ENCODE data around the gene SLC4A5.

The SLC4A5 gene, protein sequence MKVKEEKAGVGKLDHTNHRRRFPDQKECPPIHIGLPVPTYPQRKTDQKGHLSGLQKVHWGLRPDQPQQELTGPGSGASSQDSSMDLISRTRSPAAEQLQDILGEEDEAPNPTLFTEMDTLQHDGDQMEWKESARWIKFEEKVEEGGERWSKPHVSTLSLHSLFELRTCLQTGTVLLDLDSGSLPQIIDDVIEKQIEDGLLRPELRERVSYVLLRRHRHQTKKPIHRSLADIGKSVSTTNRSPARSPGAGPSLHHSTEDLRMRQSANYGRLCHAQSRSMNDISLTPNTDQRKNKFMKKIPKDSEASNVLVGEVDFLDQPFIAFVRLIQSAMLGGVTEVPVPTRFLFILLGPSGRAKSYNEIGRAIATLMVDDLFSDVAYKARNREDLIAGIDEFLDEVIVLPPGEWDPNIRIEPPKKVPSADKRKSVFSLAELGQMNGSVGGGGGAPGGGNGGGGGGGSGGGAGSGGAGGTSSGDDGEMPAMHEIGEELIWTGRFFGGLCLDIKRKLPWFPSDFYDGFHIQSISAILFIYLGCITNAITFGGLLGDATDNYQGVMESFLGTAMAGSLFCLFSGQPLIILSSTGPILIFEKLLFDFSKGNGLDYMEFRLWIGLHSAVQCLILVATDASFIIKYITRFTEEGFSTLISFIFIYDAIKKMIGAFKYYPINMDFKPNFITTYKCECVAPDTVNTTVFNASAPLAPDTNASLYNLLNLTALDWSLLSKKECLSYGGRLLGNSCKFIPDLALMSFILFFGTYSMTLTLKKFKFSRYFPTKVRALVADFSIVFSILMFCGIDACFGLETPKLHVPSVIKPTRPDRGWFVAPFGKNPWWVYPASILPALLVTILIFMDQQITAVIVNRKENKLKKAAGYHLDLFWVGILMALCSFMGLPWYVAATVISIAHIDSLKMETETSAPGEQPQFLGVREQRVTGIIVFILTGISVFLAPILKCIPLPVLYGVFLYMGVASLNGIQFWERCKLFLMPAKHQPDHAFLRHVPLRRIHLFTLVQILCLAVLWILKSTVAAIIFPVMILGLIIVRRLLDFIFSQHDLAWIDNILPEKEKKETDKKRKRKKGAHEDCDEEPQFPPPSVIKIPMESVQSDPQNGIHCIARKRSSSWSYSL

DNA sequence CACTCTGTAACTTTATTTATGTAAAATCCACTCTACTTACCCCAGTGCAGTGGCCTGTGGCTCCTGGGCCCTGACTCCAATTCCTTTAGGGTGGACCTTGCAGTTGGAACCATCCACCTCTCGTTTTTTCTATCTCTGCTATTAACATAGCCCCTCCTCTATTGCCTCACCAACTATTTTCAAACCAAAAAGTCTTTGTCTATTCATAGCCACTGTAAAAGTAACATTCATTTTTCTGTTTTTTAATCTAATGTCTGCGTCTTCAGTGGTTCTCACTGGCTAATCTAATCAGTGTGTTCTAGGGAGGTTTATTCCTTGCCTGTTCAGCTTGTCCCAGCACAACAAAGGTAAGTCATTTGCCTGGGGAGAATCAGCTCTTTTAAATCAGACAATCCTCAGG, at the start of gene SLC4A5:
Gene SLC4A5, minus strand, starts transcription at position 101 of the 400 bp plus-strand sequence. CDS start 28,393 bp downstream, outside the sequence.
- no peak for DNase-seq

DNA sequence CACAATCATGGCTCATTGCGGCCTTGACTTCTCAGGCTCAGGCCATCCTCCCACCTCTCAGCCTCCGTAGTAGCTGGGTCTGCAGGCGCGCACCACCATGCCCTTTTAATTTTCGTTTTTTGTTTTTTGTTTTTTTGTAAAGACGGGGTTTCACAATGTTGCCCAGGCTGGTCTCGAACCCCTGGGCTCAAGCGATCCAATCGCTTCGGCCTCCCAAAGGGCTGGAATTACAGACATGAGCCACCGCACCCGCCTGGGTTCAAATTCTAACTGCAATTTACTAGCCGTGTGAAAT, 49.2 kb upstream of the SLC4A5 start:
- DNase-seq = no peak

DNA sequence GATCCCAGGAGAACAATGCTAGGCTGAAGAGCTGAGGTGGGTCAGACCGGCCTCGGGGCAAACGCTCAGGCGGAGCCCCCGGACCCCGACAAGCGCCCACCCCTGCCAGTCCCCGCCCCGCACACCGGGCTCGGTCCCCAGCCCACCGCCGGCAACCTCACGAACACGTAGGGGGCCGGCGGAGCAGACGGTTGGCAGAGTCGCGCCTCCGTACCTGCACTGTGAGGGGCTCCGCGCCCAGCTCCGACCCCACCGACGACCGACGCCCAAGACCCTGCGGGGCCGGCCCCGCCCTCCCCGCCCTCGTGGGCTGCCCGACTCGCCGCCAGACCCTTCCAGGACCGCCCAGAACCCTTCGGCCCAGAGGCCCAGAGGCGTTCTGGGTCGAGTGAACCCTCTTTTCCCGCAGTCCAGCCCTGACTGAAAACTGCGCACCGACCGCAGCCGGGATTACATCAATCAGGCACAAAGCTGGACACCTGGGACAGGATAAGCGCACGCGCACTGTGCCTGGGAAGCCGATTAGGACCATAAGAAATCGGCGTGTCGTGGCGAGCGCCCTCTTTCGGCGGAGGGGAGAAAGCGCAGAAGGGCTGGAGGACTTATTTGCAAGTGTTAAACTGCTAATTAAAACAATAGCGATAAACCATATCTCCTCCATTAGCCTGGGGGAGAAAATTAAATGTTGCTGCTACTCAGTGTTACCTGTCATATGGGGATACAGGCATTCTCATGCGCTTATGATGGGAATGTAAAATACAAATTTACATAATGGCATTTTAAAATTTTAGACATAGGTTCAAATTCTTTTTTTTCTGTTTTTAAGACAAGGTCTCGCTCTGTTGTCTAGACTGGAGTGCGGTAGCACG, 48.6 kb upstream of the SLC4A5 start:
- DNase-seq = no peak

DNA sequence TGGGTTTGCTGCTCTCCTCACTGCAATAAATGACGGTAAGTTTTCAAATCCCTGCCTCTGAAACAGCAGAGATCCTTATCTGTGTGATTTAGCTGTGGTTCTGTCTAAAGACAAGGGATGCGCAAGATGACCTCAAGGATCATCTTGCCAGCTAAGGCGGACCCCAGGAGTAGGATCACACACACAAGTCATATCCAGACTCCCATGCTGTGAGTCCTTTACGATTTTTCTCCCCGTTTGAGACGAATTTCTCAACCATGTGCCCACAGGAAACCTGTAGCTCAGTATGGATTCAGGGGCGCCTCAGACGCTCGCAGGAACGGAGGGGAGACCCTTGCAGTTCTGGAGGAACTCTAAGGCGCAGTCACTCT, 48.0 kb upstream of the SLC4A5 start:
- no peak for DNase-seq

DNA sequence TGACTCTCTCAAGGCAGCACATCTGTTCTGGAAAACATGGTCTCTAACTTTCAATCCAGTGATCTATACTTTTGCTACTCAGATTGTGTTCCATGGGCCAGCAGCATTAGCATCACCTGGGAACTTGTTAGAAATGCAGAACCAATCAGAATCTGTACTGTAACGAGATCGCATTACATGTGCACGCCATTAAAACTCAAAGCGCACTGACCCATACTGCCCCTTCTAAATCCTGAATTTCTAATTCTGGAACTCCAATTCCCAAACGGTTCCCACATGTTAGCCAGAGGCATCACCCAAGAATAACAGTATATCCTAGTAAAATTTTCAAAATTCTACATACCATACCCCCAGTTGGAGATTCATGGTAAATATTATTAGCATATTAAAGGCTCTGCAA, 47.4 kb upstream of the SLC4A5 start:
- DNase-seq = no peak

DNA sequence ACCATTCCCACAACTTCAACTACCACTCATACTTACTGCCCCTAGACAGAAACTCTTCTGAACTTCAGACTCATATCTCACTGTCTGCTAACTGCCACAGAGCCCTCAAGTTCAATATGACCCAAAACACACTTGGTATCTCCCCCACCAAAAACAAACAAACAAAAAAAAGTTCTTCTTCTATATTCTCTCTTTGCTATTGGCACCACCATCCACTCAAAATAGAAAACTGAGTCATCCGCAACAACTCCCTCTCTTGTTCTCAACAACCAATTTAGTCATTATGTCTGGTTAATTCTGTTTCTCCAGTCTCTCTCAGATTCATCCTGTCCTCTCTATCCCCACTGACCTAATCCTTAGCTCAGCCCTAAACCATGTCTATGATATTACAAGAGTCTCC, 44.1 kb upstream of the SLC4A5 start:
- DNase-seq = no peak

DNA sequence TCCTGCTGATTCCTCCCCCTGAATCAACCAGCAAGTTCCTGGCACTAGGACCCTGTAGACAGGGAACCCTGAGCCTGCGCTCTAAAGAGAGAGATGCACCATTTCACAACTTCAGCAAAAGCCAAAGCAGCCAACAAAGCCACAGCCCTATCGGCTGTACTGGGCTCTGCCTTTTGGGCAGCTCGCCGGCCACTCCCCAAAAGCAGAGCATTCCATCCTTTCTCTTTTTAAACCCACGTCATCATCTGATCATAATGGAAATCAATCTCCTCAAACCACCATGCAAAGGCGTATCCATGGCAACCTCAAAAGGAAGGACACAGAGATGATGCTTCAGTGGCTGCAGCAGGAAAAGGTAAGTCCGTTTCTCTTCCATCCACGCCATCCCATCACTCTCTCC, 42.2 kb upstream of the SLC4A5 start:
- DNase-seq = no peak

DNA sequence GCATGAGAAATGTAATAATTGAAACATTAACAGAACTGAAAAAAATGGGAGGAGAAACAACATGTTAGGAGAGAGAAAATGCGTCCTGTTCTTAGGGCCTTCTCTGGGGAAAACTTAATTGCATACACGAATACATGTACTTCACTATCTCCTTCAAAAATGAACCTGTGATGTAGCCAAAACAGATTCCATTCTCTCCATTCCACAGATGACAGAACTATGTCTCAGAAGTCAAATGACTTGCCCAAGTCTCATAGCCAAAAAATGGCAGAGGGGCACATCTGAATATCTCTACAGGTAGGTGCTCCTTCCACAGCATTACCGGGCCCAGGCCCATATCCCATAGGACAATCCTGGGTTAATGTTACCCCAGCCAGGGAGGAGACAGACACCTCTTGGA, 40.8 kb upstream of the SLC4A5 start:
- DNase-seq = no peak

DNA sequence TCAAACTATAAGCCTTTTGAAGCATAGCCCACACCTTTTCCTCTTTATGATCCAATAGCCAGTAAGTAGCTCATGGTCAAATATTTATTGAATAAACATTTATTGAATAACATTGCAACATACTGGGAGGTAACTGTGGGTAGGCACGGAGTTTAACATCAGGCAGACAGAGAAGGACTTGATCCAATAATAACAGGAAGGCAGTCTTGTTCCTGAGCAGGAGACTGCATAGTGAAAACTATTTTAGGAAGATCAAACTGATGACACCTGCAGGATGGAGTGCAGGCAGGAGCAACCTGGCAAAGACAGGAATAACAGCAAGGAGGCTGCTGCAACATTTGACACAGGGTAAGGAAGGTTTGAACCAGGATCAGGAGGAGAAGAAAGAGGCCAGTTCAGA, 40.0 kb upstream of the SLC4A5 start:
- no peak for DNase-seq

DNA sequence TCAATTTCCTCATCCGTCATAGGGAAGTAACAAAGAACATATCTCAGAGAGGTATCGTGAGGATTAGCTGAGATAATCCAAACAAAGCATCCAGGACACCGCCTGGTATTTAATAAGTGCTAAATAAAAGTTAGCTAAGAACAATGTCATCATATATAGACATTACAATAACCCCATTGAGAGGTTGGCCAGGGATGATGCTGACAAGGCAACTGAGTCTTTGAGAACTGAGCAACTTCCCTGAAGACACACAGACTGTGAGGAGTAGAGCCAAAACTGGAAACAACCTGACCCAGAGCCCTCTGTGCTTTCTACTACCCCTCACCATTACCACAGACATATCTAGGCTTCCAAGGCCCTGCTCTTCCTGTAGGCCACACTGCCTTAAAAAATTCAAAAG, 38.5 kb upstream of the SLC4A5 start:
- no peak for DNase-seq

DNA sequence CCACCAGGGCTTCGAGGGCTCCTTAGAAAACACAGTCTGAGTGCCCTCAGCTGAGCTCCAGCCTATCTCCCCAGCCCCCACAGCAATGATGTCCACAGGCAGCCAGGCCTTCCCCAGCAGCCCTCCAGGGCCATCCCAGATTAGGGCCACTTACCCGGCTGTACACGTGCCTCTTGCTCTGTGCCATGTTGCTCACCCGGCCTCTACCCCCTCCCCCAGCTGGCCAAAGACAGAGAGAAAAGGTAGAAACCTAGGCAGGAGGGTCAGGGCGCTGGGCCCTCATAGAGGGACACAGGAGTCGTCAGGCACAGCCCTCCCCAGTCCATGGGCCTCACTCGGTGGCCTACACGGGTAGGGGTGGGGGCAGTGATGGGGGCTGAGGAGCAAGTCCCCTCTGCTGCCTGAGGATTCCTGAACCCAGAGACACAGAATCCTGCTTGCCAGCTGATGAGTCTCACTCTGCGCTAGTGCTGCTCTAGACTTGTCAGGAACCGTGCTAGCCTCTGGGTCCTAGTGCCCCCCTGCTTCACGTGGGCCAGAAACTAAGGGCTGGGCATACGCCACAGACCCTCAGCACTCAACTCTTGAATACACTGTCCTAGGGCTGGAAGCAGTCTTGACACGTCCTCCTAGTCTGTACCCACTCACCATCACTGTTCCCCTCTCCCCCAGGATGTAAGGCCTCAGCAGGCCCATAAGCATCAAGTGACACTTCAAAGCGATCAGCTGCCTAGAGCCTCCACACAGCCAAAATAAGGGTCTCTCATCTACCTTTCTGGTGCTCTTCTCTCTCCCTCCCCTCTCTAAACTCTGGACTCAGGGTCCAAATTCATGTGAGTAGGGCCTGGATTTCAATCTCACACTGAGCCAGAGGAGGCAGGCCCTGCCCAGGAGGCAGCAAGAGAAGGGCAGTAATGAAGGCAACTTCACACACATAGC, 36.9 kb upstream of the SLC4A5 start, which contains the start of gene DCTN1:
Gene DCTN1, minus strand, starts transcription at position 461 of the 939 bp plus-strand sequence. Its CDS starts 274 bp downstream, at position 187.
- no peak for DNase-seq

DNA sequence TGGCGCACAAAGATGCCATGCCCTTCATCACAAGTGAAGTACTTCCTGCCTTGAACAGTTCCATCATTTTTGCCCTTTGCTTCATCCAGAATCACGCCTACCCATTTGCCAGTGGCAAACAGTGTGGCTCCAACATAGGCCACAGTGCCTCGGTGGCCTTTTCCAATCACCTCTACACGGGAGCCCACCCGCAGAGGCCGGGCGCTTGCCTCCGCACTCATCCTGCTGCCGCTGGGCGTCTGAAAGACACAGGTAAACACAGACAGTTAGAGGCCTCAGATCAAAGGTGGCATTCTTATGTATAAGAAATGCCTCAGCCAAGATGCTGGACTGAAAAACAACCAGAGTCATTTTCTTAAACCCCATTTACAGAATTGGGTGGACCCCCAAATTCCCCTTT, 34.8 kb upstream of the SLC4A5 start:
- DNase-seq = no peak

DNA sequence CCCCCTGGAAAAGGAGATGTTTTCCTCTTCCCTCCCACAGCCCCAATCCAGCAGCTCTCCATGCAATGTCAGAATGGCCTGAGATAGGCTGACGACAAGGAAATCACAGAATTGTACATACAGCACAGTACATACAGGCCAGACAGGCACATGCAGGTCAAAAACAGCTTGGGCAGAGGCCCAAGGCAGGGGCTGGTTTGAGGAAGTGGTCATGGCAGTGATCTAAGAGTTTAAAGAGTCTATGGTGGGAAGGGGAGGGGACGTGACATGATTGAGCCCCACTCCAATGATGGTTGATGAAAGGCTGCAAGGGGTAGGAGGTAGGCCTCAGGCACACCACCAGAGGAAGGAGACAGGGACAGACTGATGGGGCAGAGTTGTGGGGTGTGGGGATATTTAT, 32.6 kb upstream of the SLC4A5 start:
- DNase-seq = no peak

DNA sequence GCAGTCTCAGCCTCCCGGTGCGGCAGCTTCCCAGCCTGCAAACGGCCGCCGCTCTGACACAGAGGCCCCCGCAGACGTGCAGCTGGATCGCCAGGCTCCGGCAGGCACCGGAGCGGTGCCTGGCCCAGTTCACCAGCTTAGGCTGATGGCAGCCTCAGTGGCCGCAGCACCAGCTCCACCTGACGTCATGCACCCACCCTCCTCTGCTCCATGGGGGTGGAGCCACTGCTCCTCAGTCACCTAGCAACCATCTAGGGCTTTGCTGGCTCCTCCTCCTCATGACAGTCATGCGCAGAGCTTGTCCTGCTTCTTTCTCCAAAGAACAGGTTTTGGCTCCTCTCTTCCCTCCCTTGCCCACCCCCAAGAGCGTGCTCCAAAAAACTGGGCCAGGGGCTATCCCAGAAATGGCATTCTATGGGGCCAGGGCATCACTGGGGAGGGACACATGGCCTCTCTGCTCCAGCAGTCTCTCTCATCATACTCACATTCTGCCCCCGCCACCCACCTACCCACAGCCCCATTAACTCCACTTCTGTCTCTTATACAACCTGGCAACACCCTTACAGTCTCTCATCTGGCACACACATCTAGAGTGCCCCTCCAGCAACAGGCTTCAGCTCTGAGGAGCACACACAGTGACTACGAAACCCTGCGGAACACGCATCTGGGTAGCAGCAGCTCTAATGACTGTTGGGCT, 31.4 kb upstream of the SLC4A5 start:
- DNase-seq = no peak

DNA sequence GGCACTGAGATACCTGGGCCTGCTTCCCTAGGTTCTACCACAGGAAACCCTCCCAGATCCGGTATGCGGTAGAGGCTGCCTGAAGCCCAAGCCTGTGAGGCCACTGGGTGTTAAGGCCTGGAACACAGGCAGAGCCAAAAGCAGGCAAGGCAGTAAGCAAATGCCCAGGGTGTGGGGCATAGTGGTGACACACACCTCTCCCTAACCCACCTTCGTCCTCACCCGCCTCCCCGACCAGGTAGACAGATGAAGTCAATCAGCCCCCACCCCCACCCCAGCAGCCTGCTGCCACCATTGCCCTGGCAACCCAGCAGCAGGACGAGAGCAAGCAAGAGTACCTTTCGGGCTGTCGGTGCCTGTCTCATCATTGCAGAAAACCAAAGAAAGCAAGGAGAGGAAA, 30.8 kb upstream of the SLC4A5 start:
- DNase-seq = no peak

DNA sequence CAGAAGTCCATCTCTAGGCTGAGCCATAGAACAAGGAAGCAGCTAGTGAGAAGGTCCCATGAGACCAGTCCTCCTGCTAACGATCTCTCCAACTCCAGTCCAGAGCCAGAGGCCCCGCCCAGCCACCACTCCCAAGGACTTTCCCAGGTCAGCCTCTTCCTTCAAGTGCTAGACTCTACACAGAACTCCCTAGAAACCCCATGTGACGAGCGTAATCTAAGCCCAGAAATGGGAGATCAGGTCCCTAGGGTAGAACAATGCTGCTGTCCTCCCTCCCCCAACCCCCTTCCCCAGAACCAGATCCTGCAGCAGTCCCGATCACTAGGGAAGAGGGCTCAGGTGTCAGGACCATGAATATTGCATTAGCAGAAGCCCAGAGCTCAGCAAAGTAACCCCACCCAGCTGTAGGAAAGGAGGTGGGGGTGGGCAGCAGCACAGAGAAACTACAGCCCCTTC, 30.0 kb upstream of the SLC4A5 start:
- no peak for DNase-seq

DNA sequence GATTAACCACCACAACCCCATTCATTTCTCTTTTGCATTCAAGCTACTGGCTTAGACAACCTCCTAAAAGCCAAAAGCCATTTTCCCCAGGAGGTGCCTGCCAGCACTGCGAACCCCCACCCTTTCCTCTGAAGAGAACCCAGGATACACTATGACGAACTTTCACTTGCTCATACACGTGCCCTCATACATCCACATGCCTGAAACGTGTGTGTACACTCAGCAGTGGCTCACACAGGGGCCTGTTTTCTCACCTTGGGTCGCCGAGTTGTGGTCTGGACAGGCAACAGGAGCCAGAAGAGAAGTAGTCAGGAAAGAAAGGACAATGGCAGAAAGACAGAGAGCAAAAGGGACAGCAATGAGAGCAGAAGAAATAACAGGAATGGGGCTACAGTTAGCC, 29.5 kb upstream of the SLC4A5 start:
- DNase-seq = no peak

DNA sequence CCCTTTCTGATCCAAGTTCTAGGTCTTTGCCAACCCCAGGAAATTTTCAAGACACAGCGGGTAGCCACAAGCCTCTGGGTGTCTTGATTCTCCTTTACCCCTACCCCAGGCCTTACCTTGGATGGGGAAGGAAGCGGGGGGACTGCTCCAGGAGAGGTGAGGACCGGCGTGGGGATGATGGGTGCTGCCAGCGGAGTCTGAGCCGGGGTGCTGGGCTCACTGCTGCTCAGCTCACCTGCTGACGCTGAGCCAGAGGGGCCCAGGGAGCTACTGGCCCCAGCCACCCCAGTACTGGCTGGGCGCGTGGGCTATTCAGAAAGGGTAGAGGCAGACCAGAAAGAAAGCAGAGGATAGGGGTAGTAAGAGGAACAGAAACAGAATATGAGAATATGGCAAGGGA, 28.2 kb upstream of the SLC4A5 start:
- no peak for DNase-seq

DNA sequence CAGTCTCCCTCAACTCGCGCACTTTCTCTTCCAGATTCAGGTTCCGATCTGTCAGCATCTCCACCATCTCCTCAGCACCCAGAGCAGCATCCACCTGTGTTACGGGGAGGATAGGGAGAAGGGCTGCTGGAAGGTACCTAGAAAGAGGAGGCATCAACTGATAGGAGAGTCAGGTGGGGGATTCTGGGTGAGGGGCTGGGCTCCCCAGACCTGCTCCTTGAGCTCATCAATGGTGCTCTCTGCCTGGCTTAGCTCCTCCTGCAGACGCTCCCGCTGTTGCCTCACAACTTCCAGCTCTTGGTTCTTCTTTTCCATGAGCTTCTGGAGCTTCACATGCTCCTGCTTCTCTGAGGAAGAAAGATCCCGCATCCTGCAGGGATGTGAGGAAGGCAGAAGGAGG, 26.8 kb upstream of the SLC4A5 start:
- no peak for DNase-seq

DNA sequence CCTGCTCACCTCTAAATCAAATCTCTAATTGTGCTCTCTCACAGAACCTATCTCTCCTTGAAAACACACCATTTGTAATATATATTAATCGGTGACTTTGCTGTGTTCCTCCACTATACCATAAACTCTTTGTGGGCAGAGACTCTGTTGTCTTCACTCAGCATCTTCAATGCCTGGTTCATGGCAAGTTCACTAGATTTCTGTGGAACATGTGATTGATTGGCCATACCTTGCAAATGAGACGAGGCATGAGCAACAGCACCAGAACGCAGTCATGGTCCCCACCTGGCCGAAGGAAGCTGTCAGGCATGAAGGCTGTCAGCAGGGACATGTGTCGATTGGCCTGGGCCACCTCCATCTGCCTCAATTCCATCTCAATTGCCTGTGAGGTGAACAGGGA, 25.3 kb upstream of the SLC4A5 start:
- no peak for DNase-seq

DNA sequence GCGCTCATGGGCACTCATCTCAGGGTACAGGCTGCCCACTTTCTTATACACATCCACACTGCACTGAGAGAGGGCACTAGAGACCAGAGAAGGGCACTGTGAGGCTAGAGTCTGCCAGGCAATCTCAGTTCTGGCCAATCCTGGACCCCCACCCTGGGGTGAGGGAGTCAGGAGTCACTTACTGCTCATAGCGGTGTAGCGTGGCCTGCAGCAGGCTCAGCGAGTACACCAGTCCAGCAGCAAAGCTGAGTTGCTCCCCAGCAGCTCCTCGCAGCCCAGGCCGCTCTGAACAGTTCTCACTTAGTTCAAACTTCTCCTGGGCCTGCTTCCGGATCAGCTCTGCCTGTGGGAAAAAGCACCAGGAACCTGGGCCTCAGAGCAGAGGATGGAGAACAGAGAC, 24.6 kb upstream of the SLC4A5 start:
- no peak for DNase-seq

Data from cortex of kidney (tissue), 1 donor.